HepG2 (cell line): ENCODE results near the gene TIAM2. TPM values are rescaled to one million over a fixed set of nuclear protein-coding genes. Genes with fewer than 3 reads are reported as not detected.

Experiments used
- ATAC-seq: fragments of 200-7000 bp; cut with Tn5 transposase; 3 replicates; pipeline ENCODE4 v1.9.1; 2020; ENCODE audit warnings: mild to moderate bottlenecking, moderate library complexity
- BruUV-seq: library from RNA; stranded (reverse); fragments of 400-500 nt; replicated peaks from 2 replicates; lab custom pipeline; 2021; lab: Mats Ljungman, UMichigan
- CTCF ChIA-PET: fragments of 300-600 bp; formaldehyde crosslinking; extraction: SDS; loops from one replicate; lab custom pipeline; 2021; ENCODE audit warnings: low total read pairs, inconsistent platforms, low intra/inter-chr PET ratio; lab: Yijun Ruan, JAX
- POLR2A ChIA-PET: fragments of 350-600 bp; sonication (Branson Sonifier 250); formaldehyde crosslinking; loops from one replicate; lab custom pipeline; 2020; ENCODE audit warnings: antibody characterized with exemption, inconsistent platforms; lab: Yijun Ruan, JAX
- DNase-seq: peaks from one replicate; pipeline ENCODE4 v3.0.0-alpha.2; 2015; ENCODE audit warnings: low spot score
- FAIRE-seq: peaks from 3 replicates; lab custom pipeline; 2011; peaks lifted over from hg19 to GRCh38; lab: Jason Lieb, UNC
- H2AFZ ChIP-seq: one replicate; pipeline ENCODE4 v1.6.1; 2011; ENCODE audit warnings: low read length, inconsistent platforms
- H3K27ac ChIP-seq: fragments of 300-600 bp; 3 replicates; pipeline ENCODE4 v1.8.0; 2011; ENCODE audit warnings: mixed run types, mild to moderate bottlenecking, mixed read lengths, low read length, inconsistent platforms; ENCODE audit not compliant: insufficient read depth; ENCODE audit errors: extremely low read length
- H3K27me3 ChIP-seq, 2 experiments: fragments of 200-600 bp in 1 of 2; 2 replicates in 1 of 2; 3 replicates in 1 of 2; pipeline versions ENCODE4 v1.6.0 to v1.8.0; 2011; ENCODE audit warnings: low read length in 2 of 2, mild to moderate bottlenecking in 2 of 2, moderate library complexity in 2 of 2, inconsistent platforms in 1 of 2; ENCODE audit not compliant: insufficient read depth in 2 of 2, control insufficient read depth in 1 of 2
- H3K36me3 ChIP-seq, 2 experiments: fragments of 200-600 bp in 1 of 2; replicated peaks in 1 of 2; 2 replicates in 1 of 2; 3 replicates in 1 of 2; pipeline versions ENCODE4 v1.5.1 to v1.8.0; 2011; ENCODE audit warnings: low read length in 2 of 2, inconsistent platforms in 1 of 2; ENCODE audit not compliant: insufficient read depth in 2 of 2, control insufficient read depth in 1 of 2
- H3K4me1 ChIP-seq: 2 replicates; pipeline ENCODE4 v1.5.1; 2012; ENCODE audit warnings: low read length, inconsistent platforms; ENCODE audit not compliant: insufficient read depth
- H3K4me2 ChIP-seq: 2 replicates; pipeline ENCODE4 v1.6.0; 2011; ENCODE audit warnings: low read depth, low read length, inconsistent platforms
- H3K4me3 ChIP-seq, 3 experiments: fragments of 200-600 bp in 1 of 3; sonication (generic), shearing (Covaris generic) in 1 of 3; replicated peaks in 1 of 3; 2 replicates each; pipeline ENCODE4 v1.5.1; 2011 to 2016; ENCODE audit warnings: low read length in 3 of 3, inconsistent platforms in 2 of 3, low read depth in 2 of 3, mild to moderate bottlenecking in 2 of 3, control low read depth in 1 of 3, mixed read lengths in 1 of 3; ENCODE audit not compliant: insufficient read depth in 1 of 3
- H3K79me2 ChIP-seq: one replicate; pipeline ENCODE4 v1.6.1; 2011; ENCODE audit warnings: low read length, inconsistent platforms; ENCODE audit not compliant: insufficient read depth
- H3K9ac ChIP-seq: 2 replicates; pipeline ENCODE4 v1.6.0; 2011; ENCODE audit warnings: mild to moderate bottlenecking, low read depth, low read length, inconsistent platforms; ENCODE audit not compliant: insufficient read depth
- H3K9me3 ChIP-seq: 2 replicates; pipeline ENCODE4 v1.5.1; 2012; ENCODE audit warnings: mild to moderate bottlenecking, low read length
- H4K20me1 ChIP-seq: 2 replicates; pipeline ENCODE4 v1.6.0; 2011; ENCODE audit warnings: inconsistent platforms, mild to moderate bottlenecking, low read length, moderate library complexity; ENCODE audit not compliant: insufficient read depth
- PRMT3 ChIP-seq: sonication (generic); formaldehyde crosslinking; IDR thresholded peaks from 2 replicates; pipeline ENCODE4 v1.8.1; 2022; ENCODE audit warnings: low read depth, mild to moderate bottlenecking, moderate library complexity, missing genetic modification reagents, borderline replicate concordance
- SIN3B ChIP-seq: fragments of 150-350 bp; IDR thresholded peaks from 2 replicates; pipeline ENCODE4 v1.6.1; 2014; ENCODE audit warnings: low read length
- TEF ChIP-seq: sonication (generic); formaldehyde crosslinking; IDR thresholded peaks from 2 replicates; pipeline ENCODE4 v1.5.0; 2020; ENCODE audit warnings: missing genetic modification reagents
- ZBTB4 ChIP-seq: sonication (generic); formaldehyde crosslinking; IDR thresholded peaks from 2 replicates; pipeline ENCODE4 v1.4.0; 2020; ENCODE audit warnings: missing genetic modification reagents, mild to moderate bottlenecking, borderline replicate concordance
- ZFP90 ChIP-seq: sonication (generic); formaldehyde crosslinking; IDR thresholded peaks from 2 replicates; pipeline ENCODE4 v1.8.0; 2022; ENCODE audit warnings: missing genetic modification reagents, mild to moderate bottlenecking, inconsistent platforms, borderline replicate concordance
- WGBS: methylation state at CpG from one replicate; pipeline ENCODE4 v1.1.6; 2017; ENCODE audit warnings: low lambda C conversion rate; 5-methylcytosine and 5-hydroxymethylcytosine counted together
- in situ Hi-C: cut with HindIII; loops from 2 replicates; pipeline ENCODE4 v1.10.0; 2017; ENCODE audit warnings: low pct_unique_long_range_greater_than_20kb; ENCODE audit not compliant: extremely low pct_ligation_motif_present
- intact Hi-C: fragments of 100-400 bp; cut with micrococcal nuclease; formaldehyde crosslinking; loops from one replicate; pipeline ENCODE4 v1.10.0; 2022; ENCODE audit not compliant: unreplicated experiment
- polyA plus RNA-seq, 8 experiments: library from polyadenylated mRNA; depleted of rRNA in 3 of 8; stranded (reverse) in 7 of 8; unstranded in 1 of 8; fragments of >200 nt; fragmentation: Illumina TruSeq in 4 of 8; extraction: Trizol in 4 of 8; gene quantifications; 2 replicates each; pipeline versions ENCODE4 v1.2.1 to v1.2.3, GENCODE V29; 2011 to 2016; ENCODE audit warnings: low read depth in 4 of 8, missing spikeins in 1 of 8, mixed read lengths in 1 of 8; ENCODE audit not compliant: insufficient read depth in 1 of 8
- total RNA-seq, 5 experiments: library from RNA; depleted of rRNA; stranded (reverse); fragments of >200 nt; fragmentation: Illumina TruSeq; extraction: Trizol; gene quantifications; 2 replicates each; pipeline ENCODE4 v1.2.3, GENCODE V29; 2016; ENCODE audit warnings: low read depth in 1 of 5

Gene TIAM2
- total and polyA plus RNA-seq, 2 of the 13 experiments (the other 11 are each of a cell fraction or from before 2014, with no cell fraction given) = 4.1 to 4.5 TPM

DNA sequence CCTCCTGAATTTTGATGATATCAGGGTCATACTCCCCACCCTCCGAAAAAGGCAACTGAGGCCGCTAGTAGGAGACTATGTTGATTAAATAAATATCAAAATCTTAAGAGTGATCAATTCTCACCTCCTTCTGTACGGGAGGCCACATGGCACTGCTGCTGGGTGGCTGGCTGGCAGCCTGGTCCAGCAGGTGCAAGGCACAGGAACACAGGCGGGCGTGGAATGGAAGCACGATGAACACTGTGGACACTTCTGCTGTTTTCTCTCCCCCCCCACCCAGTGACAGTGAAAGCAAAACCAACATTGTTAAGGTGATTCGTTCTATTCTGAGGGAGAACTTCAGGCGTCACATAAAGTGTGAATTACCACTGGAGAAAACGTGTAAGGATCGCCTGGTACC, 259.0 kb downstream of the TIAM2 start:
- WGBS = 97% methylated on average over 10 of the region's 10 CpGs

More for the DNA sequence above, 259.0 kb downstream of the TIAM2 start:
- in situ Hi-C loops (no loop called here), intact Hi-C loops (no loop called here)
- DNase-seq = no peak
- H2AFZ ChIP-seq = no peak overlapping the region
- H3K79me2 ChIP-seq = no peaks in the 10 kb centered on the region
- no peaks in the 10 kb centered on the region for H3K9me3 ChIP-seq
- FAIRE-seq = no peak
- H3K36me3 ChIP-seq = peaks cover 34 to 92% of the 10 kb centered on the region in 2 experiments
- no peak overlapping the region for H3K27ac ChIP-seq
- ChIA-PET POLR2A (no interaction called here), CTCF (no interaction called here)
- H3K27me3 ChIP-seq = no peaks in the 10 kb centered on the region
- no peak for ATAC-seq
- no peak for TF ChIP-seq ZBTB4
- TF ChIP-seq SIN3B = no peak
- TF ChIP-seq PRMT3 (CRISPR knock-in tag) = no peak
- TF ChIP-seq TEF (CRISPR knock-in tag) = no peak
- TF ChIP-seq ZFP90 (CRISPR knock-in tag) = no peak
- H3K4me1 ChIP-seq = peaks cover 16% of the 10 kb centered on the region; the same call in 1 of the 2 replicates
- H3K4me2 ChIP-seq = no peak overlapping the region
- no peak overlapping the region for H3K9ac ChIP-seq
- BruUV-seq = no TSS peak
- no peak overlapping the region for H3K4me3 ChIP-seq
- no peaks in the 10 kb centered on the region for H4K20me1 ChIP-seq
